Left kidney (tissue), 2 donors: ENCODE measurements around the gene PDE6H. TPM values are rescaled to one million over a fixed set of nuclear protein-coding genes. Genes with fewer than 3 reads are reported as not detected.

Source experiments
- DNase-seq: peaks from one replicate; pipeline ENCODE4 v3.0.0-alpha.2; 2013
- polyA plus RNA-seq: library from polyadenylated mRNA; unstranded; fragments of 120-200 nt; gene quantifications from one replicate; pipeline ENCODE4 v1.2.1, GENCODE V29; 2013; ENCODE audit not compliant: insufficient read length

Gene PDE6H
- polyA plus RNA-seq, 1 donor = not detected

DNA sequence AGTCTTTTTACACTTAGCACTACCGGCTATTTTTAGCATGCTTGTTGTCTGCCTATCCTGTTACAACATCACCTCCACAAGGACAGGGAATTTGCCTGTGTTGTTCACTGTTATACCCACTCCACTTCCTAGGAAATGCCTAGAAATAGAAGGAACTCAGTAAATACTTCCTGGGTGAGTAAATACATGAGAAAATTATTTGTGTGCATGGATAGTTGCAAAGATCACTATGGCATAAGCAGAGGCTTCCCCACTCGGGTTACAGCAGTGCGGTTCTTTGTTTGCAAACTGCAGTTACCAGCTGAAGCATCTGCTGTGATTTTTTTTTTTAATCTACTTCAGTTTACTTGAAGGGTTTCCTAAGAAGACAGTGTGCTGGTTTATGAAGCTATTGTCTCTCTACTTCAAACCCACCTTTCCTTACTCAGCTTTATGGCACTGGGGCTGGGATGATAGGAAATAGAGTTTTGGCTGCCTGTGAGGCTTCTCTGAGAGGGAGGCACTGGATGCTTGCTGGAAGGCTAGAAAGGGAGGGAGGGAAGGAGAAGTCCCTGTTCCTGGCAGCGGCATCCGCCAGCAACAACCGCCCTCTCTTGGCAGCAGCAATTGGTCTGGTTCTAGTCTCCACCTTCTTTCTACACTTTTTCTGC is 29.0 kb downstream of the PDE6H start:
- peak; percentile 26 for DNase-seq

DNA sequence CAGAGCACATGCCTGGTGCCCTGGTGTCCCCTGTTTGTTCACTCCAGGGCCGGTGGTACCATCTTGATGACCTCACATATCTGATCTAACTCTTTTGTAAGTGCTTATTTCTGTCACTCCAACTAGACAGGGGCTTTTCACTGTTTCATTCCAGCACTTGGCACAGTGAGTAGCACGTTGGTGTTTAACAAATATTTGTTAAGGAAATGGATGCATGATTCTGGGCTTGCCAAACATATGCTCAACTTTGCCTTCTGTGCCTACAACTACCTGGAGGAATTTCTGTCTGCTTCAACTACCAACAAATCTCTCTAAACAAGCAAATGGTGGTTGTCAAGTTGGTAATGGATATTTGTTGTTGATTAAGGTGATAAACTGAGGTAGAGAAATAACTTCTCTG is 31.6 kb downstream of the PDE6H start:
- no peak for DNase-seq

DNA sequence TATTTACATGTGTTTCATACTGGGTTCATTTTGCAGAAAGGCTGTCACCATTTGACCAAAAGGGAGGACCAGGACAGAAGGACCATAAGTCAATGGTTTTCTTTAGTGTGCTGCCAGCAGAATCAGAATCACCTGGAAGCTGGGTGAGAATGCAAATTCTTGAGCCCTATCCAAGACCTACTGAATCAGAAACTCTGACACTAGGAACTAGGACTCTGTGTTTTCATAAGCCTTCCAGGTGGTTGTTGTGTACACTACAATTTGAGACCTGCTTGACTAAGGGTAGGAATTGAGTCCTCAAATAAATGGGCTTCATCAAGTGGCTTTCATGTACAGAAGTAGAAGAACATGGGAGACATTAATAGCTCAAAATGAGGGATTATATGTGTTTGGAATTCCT is 32.2 kb downstream of the PDE6H start:
- DNase-seq = no peak

DNA sequence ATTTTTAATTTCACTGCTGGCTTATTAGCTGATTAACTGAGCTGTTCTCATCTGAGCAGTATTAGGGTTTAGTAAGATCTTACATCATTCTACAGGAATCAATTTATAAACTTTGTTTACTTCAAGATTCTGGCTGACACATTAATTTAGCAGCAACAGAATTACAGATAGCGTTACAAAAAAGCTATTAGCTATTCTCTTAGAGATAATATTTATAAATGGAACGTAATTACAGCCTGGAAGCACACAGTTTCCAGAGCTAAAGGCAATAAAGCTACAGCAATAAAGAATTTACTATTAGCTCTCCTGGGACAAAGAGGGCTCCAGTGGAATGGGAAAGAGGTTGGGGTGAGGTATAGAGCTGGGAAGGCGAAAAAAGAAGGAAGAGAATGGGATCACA is 34.7 kb downstream of the PDE6H start:
- no peak for DNase-seq

DNA sequence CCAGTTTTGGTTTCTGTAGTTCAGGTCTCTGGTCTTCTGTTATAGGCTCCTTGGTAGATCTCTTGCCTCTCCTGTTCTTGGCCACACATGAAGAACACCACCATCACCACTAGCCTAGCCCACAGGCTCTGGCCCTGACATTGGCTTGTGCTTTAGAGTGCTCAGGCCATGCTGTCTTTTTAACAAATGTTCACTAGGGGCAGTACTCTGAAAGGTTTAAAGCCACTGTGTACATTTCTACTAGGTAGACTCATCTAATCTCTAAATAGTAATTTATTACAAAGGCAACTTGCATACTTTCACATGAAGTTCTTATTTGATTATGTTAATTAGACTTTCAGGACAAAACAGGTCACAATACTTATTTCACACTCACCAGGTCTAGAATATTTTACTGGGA is 38.3 kb downstream of the PDE6H start:
- DNase-seq = no peak

DNA sequence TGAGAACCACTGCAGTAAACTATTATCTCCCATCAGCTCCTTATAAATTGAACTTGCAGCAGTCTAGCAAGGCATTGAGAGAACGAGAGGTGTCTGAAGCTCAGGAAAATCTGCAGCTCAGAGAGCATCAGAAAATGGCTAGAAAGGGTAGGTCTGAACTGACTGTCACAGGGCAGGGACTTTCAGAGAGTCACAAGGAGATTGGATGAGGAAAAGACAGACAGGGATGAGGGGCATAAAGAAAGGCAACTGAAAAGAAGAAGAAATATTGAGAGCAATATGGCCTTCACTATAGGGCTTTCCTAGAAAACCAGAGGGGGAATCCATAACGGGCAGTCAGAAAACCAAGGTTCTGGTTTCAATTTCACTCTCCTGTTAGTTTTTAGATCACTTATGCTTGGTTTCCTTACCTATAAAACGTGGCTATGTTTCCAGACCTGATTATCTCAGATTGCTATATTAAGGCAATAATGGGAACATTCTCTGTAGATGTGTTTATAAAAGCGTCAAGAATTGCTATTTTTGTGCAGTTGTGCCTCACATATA is 40.9 kb downstream of the PDE6H start:
- no peak for DNase-seq

DNA sequence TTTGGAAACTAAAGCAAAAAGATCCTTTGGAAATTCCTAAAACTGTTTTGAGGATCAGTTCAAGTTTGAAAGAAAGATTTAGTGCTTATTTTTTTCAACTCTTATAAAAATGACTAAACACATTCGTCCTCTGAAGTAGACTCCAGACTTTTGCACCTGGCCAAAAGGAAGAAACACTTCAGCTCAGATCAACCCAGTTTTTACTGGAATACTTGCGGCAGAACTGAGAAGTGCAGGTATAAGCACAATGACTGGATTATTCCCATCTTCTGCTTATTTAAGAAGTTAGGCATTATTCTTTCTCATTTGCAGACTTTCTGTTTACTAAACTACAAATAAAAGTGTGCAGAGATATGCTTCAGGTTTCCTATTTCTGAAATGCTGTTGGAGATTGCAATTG is 41.9 kb downstream of the PDE6H start:
- DNase-seq = no peak

DNA sequence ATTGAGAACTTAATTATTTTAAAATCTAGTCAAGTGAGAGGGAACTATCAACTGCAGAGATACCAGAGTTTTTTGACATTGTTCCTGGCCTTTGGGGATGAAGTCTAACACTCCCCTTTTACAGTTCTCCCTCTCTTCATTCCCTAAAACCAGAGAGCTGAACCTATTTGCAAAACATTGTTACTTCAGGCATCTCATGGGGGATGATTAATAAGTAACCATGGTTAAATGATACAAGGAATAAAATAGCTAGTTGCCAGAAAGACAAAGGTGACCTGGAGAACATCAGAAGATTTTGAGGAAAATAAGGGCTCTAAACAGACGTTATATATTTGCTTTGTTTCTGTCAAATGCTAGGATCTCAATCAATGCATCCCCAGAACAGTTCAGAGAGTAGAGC is 42.3 kb downstream of the PDE6H start:
- DNase-seq = no peak

DNA sequence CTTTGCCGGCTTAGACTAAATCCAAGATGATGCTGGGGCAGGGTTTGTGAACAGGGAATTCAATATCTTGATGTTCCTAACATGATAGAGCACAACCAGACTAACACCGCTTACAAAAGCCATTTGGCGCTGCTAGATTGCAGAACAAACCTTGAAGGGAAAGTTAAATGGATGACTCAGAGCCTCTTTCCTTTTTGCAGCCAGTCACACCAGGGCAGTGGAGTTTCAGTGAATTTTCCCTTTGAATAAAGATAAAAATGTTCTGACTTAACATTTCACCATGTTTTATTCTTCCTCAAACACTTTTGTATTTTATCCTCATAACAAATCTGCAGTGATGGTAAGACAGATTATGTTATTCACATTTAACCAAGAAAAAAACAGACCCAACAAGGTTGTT is 47.3 kb downstream of the PDE6H start:
- DNase-seq = no peak

Other genes with a start within 250 kb of the PDE6H start
- gene WBP11, start 169.6 kb upstream of the PDE6H start, polyA plus RNA-seq = 124 TPM
- 5.5 TPM for gene C12orf60, start 169.4 kb upstream of the PDE6H start, polyA plus RNA-seq
- 2.1 TPM for gene SMCO3, start 158.9 kb upstream of the PDE6H start, polyA plus RNA-seq
- gene ART4, start 129.5 kb upstream of the PDE6H start, polyA plus RNA-seq = 0.22 TPM
- gene MGP, start 87.2 kb upstream of the PDE6H start, polyA plus RNA-seq = 33.9 TPM
- 22.6 TPM for gene ERP27, start 34.5 kb upstream of the PDE6H start, polyA plus RNA-seq
- gene ARHGDIB, start 11.4 kb upstream of the PDE6H start, polyA plus RNA-seq = 42.8 TPM
- 34.5 TPM for gene RERG, start 248.4 kb downstream of the PDE6H start, polyA plus RNA-seq